Cardiac muscle cell (in vitro differentiated cells and primary cell): ENCODE data around the gene NELL2. TPM values are rescaled to one million over a fixed set of nuclear protein-coding genes. Genes with fewer than 3 reads are reported as not detected.

Experiments used
- DNase-seq, 2 donors: peaks; one replicate each; pipeline versions ENCODE4 v3.0.0 to v3.0.0-alpha.2; 2010 to 2017; ENCODE audit warnings: low read depth in 1 of 2, low spot score in 1 of 2
- H3K27ac ChIP-seq: fragments of 200-600 bp; sonication (generic); 2 replicates; pipeline ENCODE4 v1.5.1; 2016
- H3K27me3 ChIP-seq: fragments of 200-600 bp; sonication (generic); 2 replicates; pipeline ENCODE4 v1.6.0; 2016; ENCODE audit warnings: control low read depth
- H3K36me3 ChIP-seq: fragments of 200-600 bp; sonication (generic); 2 replicates; pipeline ENCODE4 v1.5.1; 2016; ENCODE audit warnings: control low read depth
- H3K4me1 ChIP-seq: fragments of 200-600 bp; sonication (generic); 2 replicates; pipeline ENCODE4 v1.8.1; 2017; ENCODE audit warnings: low read depth, mild to moderate bottlenecking, mixed run types
- H3K4me3 ChIP-seq: fragments of 200-600 bp; sonication (generic); 2 replicates; pipeline ENCODE4 v1.5.1; 2016; ENCODE audit warnings: mild to moderate bottlenecking
- H3K9me3 ChIP-seq: fragments of 200-600 bp; sonication (generic); 2 replicates; pipeline ENCODE4 v1.5.1; 2017; ENCODE audit warnings: low read depth, mild to moderate bottlenecking, control low read depth
- CTCF ChIP-seq: IDR thresholded peaks from 2 replicates; pipeline ENCODE4 v1.5.1; 2012; ENCODE audit warnings: low read depth, mild to moderate bottlenecking, low read length
- polyA plus RNA-seq: library from polyadenylated mRNA; unstranded; fragments of >200 nt; fragmentation: Nextera tagmentation; extraction: Ambion mirVana; gene quantifications from 2 replicates; pipeline ENCODE4 v1.2.1, GENCODE V29; 2016
- total RNA-seq: library from RNA; depleted of rRNA; stranded (reverse); fragments of >200 nt; gene quantifications from 2 replicates; pipeline ENCODE4 v1.2.3, GENCODE V29; 2016

The NELL2 gene
- total and polyA plus RNA-seq, 2 experiments from 2014 or later = 1.6 to 3.3 TPM

GRCh38 chr12:44847888-44848702 is 28.0 kb downstream of the NELL2 start:
- H3K27me3 ChIP-seq = no peaks in the 10 kb centered on the region
- no peak for DNase-seq
- no peaks in the 10 kb centered on the region for H3K4me1 ChIP-seq
- no peak for TF ChIP-seq CTCF
- no peaks in the 10 kb centered on the region for H3K9me3 ChIP-seq
- no peaks in the 10 kb centered on the region for H3K36me3 ChIP-seq
- no peak overlapping the region for H3K27ac ChIP-seq
- H3K4me3 ChIP-seq = no peak overlapping the region

DNA sequence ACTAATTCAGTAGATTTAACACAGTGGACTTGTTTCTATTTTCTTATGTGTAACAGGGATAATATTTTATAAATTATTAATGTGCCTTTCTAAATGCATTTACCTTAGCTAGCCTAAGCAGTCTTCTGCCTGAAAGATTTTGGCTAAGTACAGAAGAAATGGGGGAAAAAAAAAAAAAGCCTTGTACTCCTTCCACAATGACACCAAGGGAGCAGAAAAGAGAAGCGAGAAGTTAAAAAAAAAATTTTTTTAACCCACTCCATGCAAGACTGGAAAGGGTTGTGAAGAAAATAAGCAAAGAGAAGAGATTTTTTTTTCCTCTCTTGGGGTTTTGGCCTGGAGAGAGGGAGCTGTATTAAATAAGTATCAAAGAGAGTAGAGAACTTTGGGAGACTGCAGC is 28.7 kb downstream of the NELL2 start:
- Histone ChIP-seq H3K4me1 (no peaks in the 10 kb centered on the region), H3K27ac (no peak overlapping the region), H3K36me3 (no peaks in the 10 kb centered on the region), H3K9me3 (no peaks in the 10 kb centered on the region), H3K4me3 (no peak overlapping the region), H3K27me3 (no peaks in the 10 kb centered on the region)
- TF ChIP-seq CTCF = no peak
- DNase-seq = no peak

GRCh38 chr12:44846826-44847225 is 29.3 kb downstream of the NELL2 start:
- DNase-seq = no peak
- H3K4me1 ChIP-seq = no peaks in the 10 kb centered on the region
- no peaks in the 10 kb centered on the region for H3K27me3 ChIP-seq
- no peak for TF ChIP-seq CTCF
- H3K9me3 ChIP-seq = no peaks in the 10 kb centered on the region
- no peak overlapping the region for H3K27ac ChIP-seq
- no peaks in the 10 kb centered on the region for H3K36me3 ChIP-seq
- H3K4me3 ChIP-seq = no peak overlapping the region

GRCh38 chr12:44842669-44843068 is 33.4 kb downstream of the NELL2 start:
- Histone ChIP-seq H3K27ac (no peak overlapping the region), H3K4me1 (peaks cover 7% of the 10 kb centered on the region), H3K4me3 (no peak overlapping the region), H3K9me3 (no peaks in the 10 kb centered on the region), H3K36me3 (no peaks in the 10 kb centered on the region), H3K27me3 (no peaks in the 10 kb centered on the region)
- no peak for TF ChIP-seq CTCF
- DNase-seq = no peak

DNA sequence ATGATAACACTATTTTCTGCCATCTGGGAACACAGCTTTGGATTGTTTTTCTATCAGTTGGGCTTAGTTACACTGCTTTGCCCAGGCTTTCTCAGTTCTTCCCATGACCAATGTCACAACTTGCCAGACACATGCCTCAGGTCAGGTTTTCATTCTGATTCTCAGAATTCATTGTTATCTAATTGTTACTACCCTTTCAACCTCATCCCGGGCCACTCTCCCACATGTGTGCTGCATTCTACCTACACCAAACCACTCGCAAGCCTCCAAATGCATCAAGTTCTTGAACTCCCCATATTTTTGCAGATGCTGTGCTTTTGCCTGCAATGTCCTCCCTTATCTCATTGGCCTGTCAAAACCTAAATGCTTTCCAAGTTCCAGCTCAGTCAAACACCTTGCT is 36.3 kb downstream of the NELL2 start:
- Histone ChIP-seq H3K36me3 (no peaks in the 10 kb centered on the region), H3K27me3 (no peaks in the 10 kb centered on the region), H3K27ac (no peak overlapping the region), H3K4me3 (no peak overlapping the region), H3K9me3 (no peaks in the 10 kb centered on the region), H3K4me1 (peaks cover 7% of the 10 kb centered on the region)
- DNase-seq = no peak
- TF ChIP-seq CTCF = no peak
